Left ventricle myocardium inferior (tissue), 1 donor: ENCODE measurements around the gene SPINT3. TPM values are rescaled to one million over a fixed set of nuclear protein-coding genes. Genes with fewer than 3 reads are reported as not detected.

ENCODE experiments used
- DNase-seq: peaks from one replicate; pipeline ENCODE4 v3.0.0-alpha.2; 2020
- H3K27ac ChIP-seq: fragments of 200-600 bp; replicated peaks from 2 replicates; pipeline ENCODE4 v1.8.0; 2021
- H3K27me3 ChIP-seq: fragments of 200-600 bp; 2 replicates; pipeline ENCODE4 v1.8.0; 2021; ENCODE audit warnings: low read depth
- H3K36me3 ChIP-seq: fragments of 200-600 bp; 2 replicates; pipeline ENCODE4 v1.8.0; 2021
- H3K4me1 ChIP-seq: fragments of 200-600 bp; 2 replicates; pipeline ENCODE4 v1.8.0; 2021
- H3K4me3 ChIP-seq: fragments of 200-600 bp; 2 replicates; pipeline ENCODE4 v1.8.0; 2021; ENCODE audit warnings: mild to moderate bottlenecking, moderate library complexity
- H3K9me3 ChIP-seq: fragments of 200-600 bp; replicated peaks from 2 replicates; pipeline ENCODE4 v1.8.0; 2021
- CTCF ChIP-seq: fragments of 200-600 bp; IDR thresholded peaks from 2 replicates; pipeline ENCODE4 v1.8.0; 2021; ENCODE audit warnings: antibody characterized with exemption, mild to moderate bottlenecking, borderline replicate concordance
- intact Hi-C: fragments of 100-400 bp; cut with micrococcal nuclease; formaldehyde crosslinking; loops from one replicate; pipeline ENCODE4 v1.11.0; 2022
- total RNA-seq: library from RNA; stranded (reverse); fragmentation: NEBNext Ultra II Directional; extraction: Animal tissue kit (Norgen Biotek cat#: 25700); gene quantifications from one replicate; pipeline ENCODE4 v1.2.1, GENCODE V29; 2021
- donor health status: DM: no; HTN: yes; CAD: no; lungs with severe emphysema.

The SPINT3 gene
- total RNA-seq, 1 donor from 2014 or later, result not detected

GRCh38 chr20:45502561-45502960, 12.9 kb downstream of the SPINT3 start:
- peaks cover 55% of the 10 kb centered on the region for H3K27me3 ChIP-seq
- H3K4me1 ChIP-seq, result peaks cover 16% of the 10 kb centered on the region
- no peak overlapping the region for H3K4me3 ChIP-seq
- intact Hi-C loops, result no loop called here
- no peak for DNase-seq
- TF ChIP-seq CTCF, result no peak
- H3K36me3 ChIP-seq, result no peaks in the 10 kb centered on the region
- H3K27ac ChIP-seq, result no peak overlapping the region
- H3K9me3 ChIP-seq, result no peaks in the 10 kb centered on the region

- intact Hi-C loops, result no loop called here
- no peak for DNase-seq
- no peaks in the 10 kb centered on the region for H3K36me3 ChIP-seq
- H3K9me3 ChIP-seq, result no peaks in the 10 kb centered on the region
- no peak overlapping the region for H3K4me3 ChIP-seq
- no peak overlapping the region for H3K27ac ChIP-seq
- H3K27me3 ChIP-seq, result peaks cover 64% of the 10 kb centered on the region
- H3K4me1 ChIP-seq, result peaks cover 16% of the 10 kb centered on the region
- TF ChIP-seq CTCF, result no peak
Observed at GRCh38 chr20:45501600-45501999, 13.8 kb downstream of the SPINT3 start.

GRCh38 chr20:45500022-45500421, 15.4 kb downstream of the SPINT3 start:
- Histone ChIP-seq H3K4me1 (peaks cover 16% of the 10 kb centered on the region), H3K27ac (no peak overlapping the region), H3K4me3 (no peak overlapping the region), H3K36me3 (no peaks in the 10 kb centered on the region), H3K27me3 (peaks cover 65% of the 10 kb centered on the region), H3K9me3 (no peaks in the 10 kb centered on the region)
- no peak for TF ChIP-seq CTCF
- intact Hi-C loops, result no loop called here
- no peak for DNase-seq

- peaks cover 16% of the 10 kb centered on the region for H3K4me1 ChIP-seq
- H3K27ac ChIP-seq, result no peak overlapping the region
- no peaks in the 10 kb centered on the region for H3K9me3 ChIP-seq
- peaks cover 55% of the 10 kb centered on the region for H3K27me3 ChIP-seq
- no peak overlapping the region for H3K4me3 ChIP-seq
- no peak for TF ChIP-seq CTCF
- no peaks in the 10 kb centered on the region for H3K36me3 ChIP-seq
- DNase-seq, result no peak
- intact Hi-C loops, result no loop called here
Observed at GRCh38 chr20:45497971-45498494, 17.4 kb downstream of the SPINT3 start.

- peaks cover 63% of the 10 kb centered on the region for H3K27me3 ChIP-seq
- DNase-seq, result no peak
- no peak for TF ChIP-seq CTCF
- H3K4me1 ChIP-seq, result no peaks in the 10 kb centered on the region
- H3K9me3 ChIP-seq, result no peaks in the 10 kb centered on the region
- H3K36me3 ChIP-seq, result no peaks in the 10 kb centered on the region
- H3K27ac ChIP-seq, result no peak overlapping the region
- no peak overlapping the region for H3K4me3 ChIP-seq
- intact Hi-C loops, result no loop called here
Observed at GRCh38 chr20:45496166-45496565, 19.3 kb downstream of the SPINT3 start.
